HEK293 (cell line): ENCODE measurements around the gene ICAM2.

Experiments
- CTCF ChIA-PET: fragments of 350-600 bp; formaldehyde crosslinking; extraction: SDS; loops from one replicate; lab custom pipeline; 2021; ENCODE audit warnings: antibody characterized with exemption; lab: Yijun Ruan, JAX
- POLR2A ChIA-PET: fragments of 300-600 bp; formaldehyde crosslinking; extraction: SDS; loops from one replicate; lab custom pipeline; 2020; ENCODE audit warnings: antibody characterized with exemption, inconsistent platforms; lab: Yijun Ruan, JAX
- H3K27ac ChIP-seq: fragments of 200-500 bp; sonication (Bioruptor generic); 2 replicates; pipeline ENCODE4 v1.5.1; 2014; ENCODE audit warnings: low read depth, low read length, control low read depth, inconsistent platforms; ENCODE audit errors: extremely low read depth
- H3K36me3 ChIP-seq, 2 experiments: fragments of 200-500 bp in 1 of 2; sonication (Bioruptor generic) in 1 of 2; 1 replicate in 1 of 2; 2 replicates in 1 of 2; pipeline ENCODE4 v1.5.1; 2014 to 2017; ENCODE audit warnings: inconsistent platforms in 2 of 2, low read length in 2 of 2; ENCODE audit not compliant: control insufficient read depth in 2 of 2, insufficient read depth in 1 of 2
- H3K4me1 ChIP-seq: fragments of 200-500 bp; sonication (Bioruptor generic); 2 replicates; pipeline ENCODE4 v1.5.1; 2014; ENCODE audit warnings: mild to moderate bottlenecking, low read length, inconsistent platforms; ENCODE audit not compliant: control insufficient read depth, insufficient read depth
- H3K4me3 ChIP-seq: 2 replicates; pipeline ENCODE4 v1.5.1; 2011; ENCODE audit warnings: low read depth, mild to moderate bottlenecking, control low read depth, low read length, moderate library complexity
- H3K9me3 ChIP-seq: fragments of 200-500 bp; sonication (Bioruptor generic); 2 replicates; pipeline ENCODE4 v1.5.1; 2014; ENCODE audit warnings: low read depth, low read length, inconsistent platforms; ENCODE audit not compliant: control insufficient read depth, insufficient read depth
- INSM2 ChIP-seq: fragments of 450-650 bp; formaldehyde crosslinking; IDR thresholded peaks from 2 replicates; pipeline ENCODE4 v1.5.1; 2016; ENCODE audit warnings: missing biosample characterization, missing genetic modification characterization
- KLF7 ChIP-seq: fragments of 450-650 bp; formaldehyde crosslinking; IDR thresholded peaks from 2 replicates; pipeline ENCODE4 v1.5.1; 2016; ENCODE audit warnings: missing biosample characterization, missing genetic modification characterization, borderline replicate concordance
- PRDM1 ChIP-seq: fragments of 450-650 bp; formaldehyde crosslinking; IDR thresholded peaks from 2 replicates; pipeline ENCODE4; 2016; ENCODE audit warnings: missing biosample characterization, missing genetic modification characterization
- SCRT1 ChIP-seq: fragments of 450-650 bp; formaldehyde crosslinking; IDR thresholded peaks from 2 replicates; pipeline ENCODE4 v1.5.1; 2016; ENCODE audit warnings: missing biosample characterization, missing genetic modification characterization, borderline replicate concordance
- SCRT2 ChIP-seq: fragments of 450-650 bp; formaldehyde crosslinking; IDR thresholded peaks from 2 replicates; pipeline ENCODE4 v1.5.1; 2016; ENCODE audit warnings: missing biosample characterization, missing genetic modification characterization
- ZBTB11 ChIP-seq: fragments of 450-650 bp; formaldehyde crosslinking; conservative IDR thresholded peaks from 2 replicates; pipeline ENCODE4 v1.5.1; 2016; ENCODE audit warnings: low read depth, missing biosample characterization, missing genetic modification characterization
- ZBTB20 ChIP-seq: fragments of 450-650 bp; formaldehyde crosslinking; IDR thresholded peaks from 2 replicates; pipeline ENCODE4 v1.5.1; 2016; ENCODE audit warnings: missing biosample characterization, missing genetic modification characterization
- ZBTB7A ChIP-seq: fragments of 450-650 bp; formaldehyde crosslinking; IDR thresholded peaks from 2 replicates; pipeline ENCODE4 v1.5.1; 2016; ENCODE audit warnings: low read depth, missing biosample characterization, missing genetic modification characterization
- ZNF132 ChIP-seq: fragments of 450-650 bp; formaldehyde crosslinking; IDR thresholded peaks from 2 replicates; pipeline ENCODE4 v1.5.1; 2017; ENCODE audit warnings: missing biosample characterization, missing genetic modification characterization, borderline replicate concordance
- ZNF140 ChIP-seq: fragments of 450-650 bp; formaldehyde crosslinking; IDR thresholded peaks from 2 replicates; pipeline ENCODE4 v1.5.1; 2016; ENCODE audit warnings: missing biosample characterization, missing genetic modification characterization
- ZNF155 ChIP-seq: fragments of 450-650 bp; formaldehyde crosslinking; IDR thresholded peaks from 2 replicates; pipeline ENCODE4 v1.5.1; 2016; ENCODE audit warnings: missing biosample characterization, missing genetic modification characterization
- ZNF174 ChIP-seq: fragments of 450-650 bp; formaldehyde crosslinking; IDR thresholded peaks from 2 replicates; pipeline ENCODE4 v1.5.0; 2017; ENCODE audit warnings: missing biosample characterization, mild to moderate bottlenecking, missing genetic modification characterization
- ZNF221 ChIP-seq: fragments of 450-650 bp; formaldehyde crosslinking; IDR thresholded peaks from 2 replicates; pipeline ENCODE4 v1.5.1; 2017; ENCODE audit warnings: missing biosample characterization, missing genetic modification characterization, borderline replicate concordance
- ZNF26 ChIP-seq: fragments of 450-650 bp; formaldehyde crosslinking; IDR thresholded peaks from 2 replicates; pipeline ENCODE4 v1.5.1; 2016; ENCODE audit warnings: missing biosample characterization, missing genetic modification characterization
- ZNF416 ChIP-seq: fragments of 450-650 bp; formaldehyde crosslinking; IDR thresholded peaks from 2 replicates; pipeline ENCODE4 v1.5.1; 2016; ENCODE audit warnings: missing biosample characterization, missing genetic modification characterization
- ZNF521 ChIP-seq: fragments of 450-650 bp; formaldehyde crosslinking; IDR thresholded peaks from 2 replicates; pipeline ENCODE4 v1.5.1; 2017; ENCODE audit warnings: missing biosample characterization, mild to moderate bottlenecking, missing genetic modification characterization
- ZNF529 ChIP-seq: fragments of 450-650 bp; formaldehyde crosslinking; IDR thresholded peaks from 2 replicates; pipeline ENCODE4 v1.5.1; 2017; ENCODE audit warnings: missing genetic modification characterization, missing biosample characterization; ENCODE audit not compliant: insufficient replicate concordance
- ZNF660 ChIP-seq: fragments of 450-650 bp; IDR thresholded peaks from 2 replicates; pipeline ENCODE4 v1.5.1; 2018; ENCODE audit warnings: missing biosample characterization, mild to moderate bottlenecking, missing genetic modification characterization
- ZNF776 ChIP-seq: fragments of 450-650 bp; formaldehyde crosslinking; IDR thresholded peaks from 2 replicates; pipeline ENCODE4 v1.5.0; 2017; ENCODE audit warnings: missing biosample characterization, missing genetic modification characterization, borderline replicate concordance
- ZSCAN23 ChIP-seq: fragments of 450-650 bp; formaldehyde crosslinking; IDR thresholded peaks from 2 replicates; pipeline ENCODE4 v1.5.1; 2016; ENCODE audit warnings: missing biosample characterization, missing genetic modification characterization

Gene ICAM2

GRCh38 chr17:64009571-64010402 lies 10.6 kb downstream of the ICAM2 start:
- CTCF ChIA-PET: interaction anchor here (1.0 kb wide), 1 partner anchor 144 kb away, joined by 4 read pairs; no protein-coding TSS in a partner anchor
- POLR2A ChIA-PET: no interaction called here
- Histone ChIP-seq H3K9me3 (no peaks in the 10 kb centered on the region), H3K27ac (no peak overlapping the region), H3K4me1 (no peaks in the 10 kb centered on the region; the same call in 1 of the 2 replicates), H3K4me3 (no peak overlapping the region), H3K36me3 (no peaks in the 10 kb centered on the region)
- TF ChIP-seq SCRT2 (peak; percentile 75), KLF7 (no peak), SCRT1 (peak; percentile 58; the same call in 1 of the 2 replicates), PRDM1 (tag by site-specific recombination) (no peak), ZBTB20 (tag by site-specific recombination) (no peak), ZNF221 (tag by site-specific recombination) (no peak), ZNF776 (tag by site-specific recombination) (no peak), INSM2 (tag by site-specific recombination) (no peak)

- ChIA-PET POLR2A (no interaction called here), CTCF (no interaction called here)
Observed at GRCh38 chr17:64008830-64009229, 11.6 kb downstream of the ICAM2 start.

More at GRCh38 chr17:64008830-64009229, 11.6 kb downstream of the ICAM2 start:
- H3K27ac ChIP-seq: no peak overlapping the region
- no peak for TF ChIP-seq ZNF132 (tag by site-specific recombination)
- no peak for TF ChIP-seq SCRT2
- TF ChIP-seq ZBTB11: no peak
- no peak for TF ChIP-seq ZBTB7A (tag by site-specific recombination)
- TF ChIP-seq ZNF155: no peak
- TF ChIP-seq ZNF660 (tag by site-specific recombination): no peak
- TF ChIP-seq ZNF26 (tag by site-specific recombination): no peak
- no peak for TF ChIP-seq ZSCAN23
- no peak for TF ChIP-seq ZNF416 (tag by site-specific recombination)
- TF ChIP-seq ZNF529 (tag by site-specific recombination): no peak
- TF ChIP-seq ZNF140 (tag by site-specific recombination): no peak
- no peak for TF ChIP-seq ZNF521 (tag by site-specific recombination)
- no peak for TF ChIP-seq ZNF174
- H3K4me3 ChIP-seq: no peak overlapping the region
- H3K36me3 ChIP-seq: no peaks in the 10 kb centered on the region
- no peaks in the 10 kb centered on the region for H3K9me3 ChIP-seq
- H3K4me1 ChIP-seq: no peaks in the 10 kb centered on the region; the same call in 1 of the 2 replicates
